Uterus (tissue), 4 donors: ENCODE measurements around the gene TIPRL. TPM values are rescaled to one million over a fixed set of nuclear protein-coding genes. Genes with fewer than 3 reads are reported as not detected.

Source experiments
- DNase-seq, 2 donors: peaks; one replicate each; pipeline ENCODE4 v3.0.0-alpha.2; 2019 to 2020
- H3K27ac ChIP-seq, 2 donors: fragments of 200-600 bp; sonication (generic); 1 replicate in 1 of 2; 2 replicates in 1 of 2; pipeline ENCODE4 v1.5.1; 2016 to 2018
- H3K27me3 ChIP-seq, 2 donors: fragments of 200-600 bp; sonication (generic); one replicate each; pipeline ENCODE4 v1.5.1; 2018 to 2019; ENCODE audit warnings: control low read depth in 1 of 2
- H3K36me3 ChIP-seq, 2 donors: fragments of 200-600 bp; sonication (generic); one replicate each; pipeline ENCODE4 v1.5.1; 2019; ENCODE audit warnings: control low read depth in 1 of 2
- H3K4me1 ChIP-seq, 2 donors: fragments of 200-600 bp; sonication (generic); one replicate each; pipeline ENCODE4 v1.5.1; 2018 to 2019; ENCODE audit warnings: control low read depth in 1 of 2
- H3K4me3 ChIP-seq, 2 donors: fragments of 200-600 bp; sonication (generic); 1 replicate in 1 of 2; 2 replicates in 1 of 2; pipeline ENCODE4 v1.5.1; 2018 to 2019; ENCODE audit warnings: mild to moderate bottlenecking in 1 of 2
- H3K9me3 ChIP-seq, 2 donors: fragments of 200-600 bp; sonication (generic); one replicate each; pipeline ENCODE4 v1.5.1; 2019; ENCODE audit warnings: control low read depth in 1 of 2
- POLR2A ChIP-seq, 2 donors: fragments of 450-650 bp; IDR thresholded peaks; one replicate each; pipeline ENCODE4 v1.6.1; 2016; ENCODE audit warnings: antibody characterized with exemption in 2 of 2, mild to moderate bottlenecking in 1 of 2, moderate library complexity in 1 of 2
- intact Hi-C: fragments of 100-400 bp; cut with DNase I; formaldehyde crosslinking; loops from one replicate; pipeline ENCODE4 v1.15.1; 2023; ENCODE audit warnings: low total_unique reads
- total RNA-seq, 4 donors: library from RNA; depleted of rRNA in 3 of 4; stranded (reverse); fragments of >200 nt in 3 of 4; gene quantifications; one replicate each; pipeline versions ENCODE4 v1.1.0 to v1.2.4, GENCODE V29; 2014 to 2023
- TF ChIP-seq, protein P1 (sequence below), 4 experiments: fragments of 200-600 bp in 2 of 4; fragments of 450-650 bp in 2 of 4; sonication (generic) in 2 of 4; IDR thresholded peaks; one replicate each; pipeline ENCODE4 v1.5.1; 2016 to 2019; ENCODE audit warnings: antibody characterized with exemption in 4 of 4, mild to moderate bottlenecking in 2 of 4, moderate library complexity in 1 of 4
- donor health status: DM: yes; HTN: yes; CAD: no.

The TIPRL gene
- total RNA-seq, 4 donors from 2014 or later = 9.5 to 59.2 (median 28.3) TPM

DNA sequence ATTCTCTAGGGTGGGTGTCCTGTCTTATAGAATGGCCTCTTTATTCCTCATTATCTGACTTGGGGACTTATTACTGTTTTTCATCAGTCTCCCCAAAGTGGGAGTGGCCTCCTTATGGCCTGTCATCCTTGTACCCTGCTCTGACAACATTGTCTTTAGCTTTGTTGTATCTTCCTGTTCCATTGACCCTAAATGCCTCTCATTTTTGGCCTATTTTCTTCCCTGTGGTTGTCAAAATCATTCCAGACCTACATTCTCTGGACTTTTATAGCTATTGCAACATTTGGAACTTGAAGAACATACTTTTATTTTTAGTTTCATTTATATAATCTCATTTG lies 56.8 kb downstream of the TIPRL start:
- Histone ChIP-seq H3K4me3 (no peak overlapping the region), H3K36me3 (no peaks in the 10 kb centered on the region), H3K27me3 (no peaks in the 10 kb centered on the region), H3K9me3 (no peaks in the 10 kb centered on the region), H3K4me1 (peaks cover 0 to 5% of the 10 kb centered on the region in 2 donors), H3K27ac (peak overlapping the region; percentile 57 to 71)
- intact Hi-C loops = no loop called here
- no peak for DNase-seq
- TF ChIP-seq, protein P1, sequence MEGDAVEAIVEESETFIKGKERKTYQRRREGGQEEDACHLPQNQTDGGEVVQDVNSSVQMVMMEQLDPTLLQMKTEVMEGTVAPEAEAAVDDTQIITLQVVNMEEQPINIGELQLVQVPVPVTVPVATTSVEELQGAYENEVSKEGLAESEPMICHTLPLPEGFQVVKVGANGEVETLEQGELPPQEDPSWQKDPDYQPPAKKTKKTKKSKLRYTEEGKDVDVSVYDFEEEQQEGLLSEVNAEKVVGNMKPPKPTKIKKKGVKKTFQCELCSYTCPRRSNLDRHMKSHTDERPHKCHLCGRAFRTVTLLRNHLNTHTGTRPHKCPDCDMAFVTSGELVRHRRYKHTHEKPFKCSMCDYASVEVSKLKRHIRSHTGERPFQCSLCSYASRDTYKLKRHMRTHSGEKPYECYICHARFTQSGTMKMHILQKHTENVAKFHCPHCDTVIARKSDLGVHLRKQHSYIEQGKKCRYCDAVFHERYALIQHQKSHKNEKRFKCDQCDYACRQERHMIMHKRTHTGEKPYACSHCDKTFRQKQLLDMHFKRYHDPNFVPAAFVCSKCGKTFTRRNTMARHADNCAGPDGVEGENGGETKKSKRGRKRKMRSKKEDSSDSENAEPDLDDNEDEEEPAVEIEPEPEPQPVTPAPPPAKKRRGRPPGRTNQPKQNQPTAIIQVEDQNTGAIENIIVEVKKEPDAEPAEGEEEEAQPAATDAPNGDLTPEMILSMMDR (IDR thresholded peaks at IDR 0.05) = no peak
- no peak for TF ChIP-seq POLR2A (IDR thresholded peaks at IDR 0.05)

DNA sequence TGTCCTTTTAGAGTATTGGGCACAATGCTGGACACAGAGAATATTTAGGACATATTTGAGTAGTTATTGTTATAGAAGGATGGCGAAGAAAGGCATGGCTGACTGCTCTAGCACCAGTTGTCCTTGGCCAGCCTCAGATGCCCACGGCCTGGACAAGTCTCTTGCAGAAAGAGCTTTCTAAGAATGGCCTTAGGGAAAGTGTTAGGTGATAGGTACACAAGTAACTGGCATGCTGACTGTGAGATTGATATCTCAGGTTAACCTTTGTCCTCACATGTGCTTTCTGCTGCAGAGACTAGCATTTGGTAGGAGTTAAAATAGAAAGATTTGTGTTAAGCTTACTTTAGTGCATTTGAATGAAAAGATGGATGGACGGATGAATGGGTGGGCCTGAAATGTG lies 57.2 kb downstream of the TIPRL start:
- intact Hi-C loops = no loop called here
- Histone ChIP-seq H3K27ac (peak overlapping the region; percentile 57 to 71), H3K36me3 (no peaks in the 10 kb centered on the region), H3K9me3 (no peaks in the 10 kb centered on the region), H3K4me3 (no peak overlapping the region), H3K4me1 (peaks cover 0 to 4% of the 10 kb centered on the region in 2 donors), H3K27me3 (no peaks in the 10 kb centered on the region)
- no peak for DNase-seq
- TF ChIP-seq, protein P1 (IDR thresholded peaks at IDR 0.05) = no peak
- TF ChIP-seq POLR2A (IDR thresholded peaks at IDR 0.05) = no peak

DNA sequence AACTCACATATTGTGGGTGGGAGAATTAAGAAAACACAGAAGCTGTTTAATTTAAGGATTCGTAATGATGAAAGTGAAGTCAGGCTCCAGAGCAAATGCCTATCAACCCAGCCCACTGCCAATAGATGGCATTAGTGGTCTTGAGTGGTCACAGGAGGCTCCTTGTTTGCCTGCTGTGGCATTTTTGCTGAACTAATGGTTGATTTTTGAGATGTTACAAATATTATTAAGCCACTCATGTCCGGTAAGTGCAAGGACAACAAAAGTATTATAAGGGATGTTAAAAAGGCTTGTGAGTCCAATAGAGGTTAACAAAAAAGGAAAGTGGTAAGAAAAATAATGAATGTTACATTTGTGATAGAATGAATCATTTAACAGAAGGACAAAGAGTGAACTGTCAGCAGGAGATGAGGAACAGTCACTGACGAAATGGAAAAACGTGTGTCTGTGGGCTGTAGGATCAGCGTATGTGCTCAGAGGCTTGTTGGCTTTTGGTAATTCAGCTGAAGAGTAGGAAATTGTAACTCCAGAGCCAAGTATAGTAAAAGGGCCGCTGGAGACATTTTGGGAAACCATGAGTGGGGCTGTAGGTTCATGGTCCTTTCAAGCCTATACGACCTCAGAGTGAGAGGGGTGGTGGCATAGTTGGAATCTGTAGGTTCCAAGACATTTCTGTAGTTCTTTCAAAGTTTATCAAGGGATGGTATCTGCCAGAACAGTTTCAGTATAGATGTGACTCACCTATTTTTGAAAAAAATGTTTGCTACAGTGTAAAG lies 58.3 kb downstream of the TIPRL start:
- H3K36me3 ChIP-seq = no peaks in the 10 kb centered on the region
- peak overlapping the region; percentile 67 to 71 for H3K27ac ChIP-seq

DNA sequence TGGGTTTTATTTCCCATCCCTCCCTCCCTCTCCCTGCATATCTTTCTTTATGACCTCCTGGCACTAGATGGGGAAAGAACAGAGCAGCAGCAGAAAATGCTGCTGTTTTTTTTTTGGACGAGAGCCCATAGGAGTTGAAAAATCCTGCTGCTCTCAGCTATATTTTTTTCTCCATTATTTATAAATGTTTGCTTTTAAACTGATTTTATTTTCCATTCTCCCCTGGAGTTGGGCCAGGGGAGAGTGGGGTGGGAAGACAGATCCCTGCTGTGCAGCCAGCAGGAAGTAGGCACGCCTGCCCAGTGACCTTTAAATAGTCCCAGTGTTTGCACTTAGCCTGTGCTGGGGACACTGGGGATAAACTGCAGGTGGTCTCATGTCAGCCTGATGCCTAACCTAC lies 64.4 kb downstream of the TIPRL start:
- intact Hi-C loops = no loop called here
- no peaks in the 10 kb centered on the region for H3K36me3 ChIP-seq
- TF ChIP-seq, protein P1 (IDR thresholded peaks at IDR 0.05) = no peak
- TF ChIP-seq POLR2A (IDR thresholded peaks at IDR 0.05) = no peak
- H3K4me3 ChIP-seq = no peak overlapping the region
- peaks cover 11 to 15% of the 10 kb centered on the region in 2 donors for H3K4me1 ChIP-seq
- H3K27me3 ChIP-seq = no peaks in the 10 kb centered on the region
- peak overlapping the region; percentile 71 to 85 for H3K27ac ChIP-seq
- H3K9me3 ChIP-seq = no peaks in the 10 kb centered on the region
- no peak for DNase-seq

More for the DNA sequence above, 58.3 kb downstream of the TIPRL start:
- DNase-seq = no peak
- Histone ChIP-seq H3K9me3 (no peaks in the 10 kb centered on the region), H3K4me1 (peaks cover 2 to 4% of the 10 kb centered on the region in 2 donors), H3K27me3 (no peaks in the 10 kb centered on the region), H3K4me3 (no peak overlapping the region)
- TF ChIP-seq POLR2A (IDR thresholded peaks at IDR 0.05) = no peak
- intact Hi-C loops = no loop called here

DNA sequence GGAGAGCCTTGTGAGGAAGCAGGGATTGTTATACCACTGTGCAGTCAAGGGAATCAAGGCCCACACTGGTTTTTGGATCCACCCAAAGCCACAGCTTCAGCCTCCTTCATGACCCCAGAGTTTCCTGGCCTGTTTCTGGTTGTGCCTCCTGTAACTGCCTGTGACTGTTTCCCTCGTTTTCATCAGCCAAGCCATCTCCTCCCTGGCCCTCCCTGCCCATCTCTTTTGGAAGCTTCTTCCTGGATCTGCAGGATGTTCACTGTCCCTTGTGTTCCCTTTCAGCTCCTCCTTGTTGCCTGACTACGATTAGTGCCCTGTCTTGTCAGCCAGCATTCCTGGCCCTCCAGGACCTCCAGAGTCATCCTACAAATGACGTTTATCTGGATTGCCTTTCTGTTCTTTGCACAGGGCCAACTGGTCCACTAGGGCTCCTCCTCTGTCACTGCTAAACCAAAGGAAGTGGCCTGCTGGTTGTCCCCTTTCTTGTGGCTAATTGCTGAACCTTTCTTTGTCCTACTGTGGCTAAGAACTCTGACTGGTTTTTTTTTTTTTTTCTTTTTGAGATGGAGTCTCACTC lies 65.0 kb downstream of the TIPRL start:
- Histone ChIP-seq H3K27ac (peak overlapping the region; percentile 71 to 85), H3K4me1 (peaks cover 15% of the 10 kb centered on the region in 2 donors), H3K4me3 (no peak overlapping the region), H3K27me3 (no peaks in the 10 kb centered on the region), H3K36me3 (no peaks in the 10 kb centered on the region), H3K9me3 (no peaks in the 10 kb centered on the region)
- TF ChIP-seq, protein P1 (IDR thresholded peaks at IDR 0.05) = no peak
- no peak for TF ChIP-seq POLR2A (IDR thresholded peaks at IDR 0.05)
- no peak for DNase-seq
- intact Hi-C loops = no loop called here
